GM12872 (cell line): ENCODE results near the gene FANCM.

Experiments
- TF ChIP-seq, protein P1 (sequence below): IDR thresholded peaks from 3 replicates; pipeline ENCODE4 v1.5.1; 2011; ENCODE audit warnings: low read depth, mild to moderate bottlenecking, low read length, moderate library complexity; ENCODE audit not compliant: insufficient read depth

Gene FANCM, protein sequence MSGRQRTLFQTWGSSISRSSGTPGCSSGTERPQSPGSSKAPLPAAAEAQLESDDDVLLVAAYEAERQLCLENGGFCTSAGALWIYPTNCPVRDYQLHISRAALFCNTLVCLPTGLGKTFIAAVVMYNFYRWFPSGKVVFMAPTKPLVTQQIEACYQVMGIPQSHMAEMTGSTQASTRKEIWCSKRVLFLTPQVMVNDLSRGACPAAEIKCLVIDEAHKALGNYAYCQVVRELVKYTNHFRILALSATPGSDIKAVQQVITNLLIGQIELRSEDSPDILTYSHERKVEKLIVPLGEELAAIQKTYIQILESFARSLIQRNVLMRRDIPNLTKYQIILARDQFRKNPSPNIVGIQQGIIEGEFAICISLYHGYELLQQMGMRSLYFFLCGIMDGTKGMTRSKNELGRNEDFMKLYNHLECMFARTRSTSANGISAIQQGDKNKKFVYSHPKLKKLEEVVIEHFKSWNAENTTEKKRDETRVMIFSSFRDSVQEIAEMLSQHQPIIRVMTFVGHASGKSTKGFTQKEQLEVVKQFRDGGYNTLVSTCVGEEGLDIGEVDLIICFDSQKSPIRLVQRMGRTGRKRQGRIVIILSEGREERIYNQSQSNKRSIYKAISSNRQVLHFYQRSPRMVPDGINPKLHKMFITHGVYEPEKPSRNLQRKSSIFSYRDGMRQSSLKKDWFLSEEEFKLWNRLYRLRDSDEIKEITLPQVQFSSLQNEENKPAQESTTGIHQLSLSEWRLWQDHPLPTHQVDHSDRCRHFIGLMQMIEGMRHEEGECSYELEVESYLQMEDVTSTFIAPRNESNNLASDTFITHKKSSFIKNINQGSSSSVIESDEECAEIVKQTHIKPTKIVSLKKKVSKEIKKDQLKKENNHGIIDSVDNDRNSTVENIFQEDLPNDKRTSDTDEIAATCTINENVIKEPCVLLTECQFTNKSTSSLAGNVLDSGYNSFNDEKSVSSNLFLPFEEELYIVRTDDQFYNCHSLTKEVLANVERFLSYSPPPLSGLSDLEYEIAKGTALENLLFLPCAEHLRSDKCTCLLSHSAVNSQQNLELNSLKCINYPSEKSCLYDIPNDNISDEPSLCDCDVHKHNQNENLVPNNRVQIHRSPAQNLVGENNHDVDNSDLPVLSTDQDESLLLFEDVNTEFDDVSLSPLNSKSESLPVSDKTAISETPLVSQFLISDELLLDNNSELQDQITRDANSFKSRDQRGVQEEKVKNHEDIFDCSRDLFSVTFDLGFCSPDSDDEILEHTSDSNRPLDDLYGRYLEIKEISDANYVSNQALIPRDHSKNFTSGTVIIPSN (N-terminal part only)

DNA sequence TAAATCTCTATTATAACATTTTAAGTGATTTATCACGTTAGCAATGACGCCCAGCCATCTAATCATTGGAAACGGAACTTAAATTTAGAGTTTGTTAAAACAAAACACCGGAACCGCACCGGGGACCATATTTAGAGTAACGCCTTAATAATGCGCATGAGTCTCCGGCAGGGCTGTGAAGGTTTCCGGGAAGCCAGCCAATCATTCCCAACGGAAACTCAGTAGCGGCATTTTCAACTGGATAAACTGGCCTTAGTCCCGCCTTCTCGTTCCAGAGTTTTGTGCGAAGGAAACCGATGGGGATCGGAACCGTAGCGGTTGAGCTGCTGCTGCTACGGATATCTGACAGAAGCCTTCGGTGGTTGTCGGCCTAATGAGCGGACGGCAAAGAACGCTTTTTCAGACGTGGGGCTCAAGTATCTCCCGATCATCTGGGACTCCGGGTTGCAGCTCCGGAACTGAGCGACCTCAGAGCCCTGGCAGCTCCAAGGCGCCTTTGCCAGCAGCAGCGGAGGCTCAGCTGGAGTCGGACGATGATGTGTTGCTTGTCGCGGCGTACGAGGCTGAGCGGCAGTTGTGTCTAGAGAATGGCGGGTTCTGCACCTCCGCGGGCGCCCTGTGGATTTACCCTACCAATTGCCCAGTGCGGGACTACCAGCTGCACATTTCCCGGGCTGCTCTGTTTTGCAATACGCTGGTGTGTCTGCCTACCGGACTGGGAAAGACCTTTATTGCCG lies at the start of gene FANCM:
TSS of gene FANCM (plus strand) at position 272 of the 737 bp plus-strand sequence. CDS start at position 374, 102 bp downstream.
- TF ChIP-seq, protein P1, sequence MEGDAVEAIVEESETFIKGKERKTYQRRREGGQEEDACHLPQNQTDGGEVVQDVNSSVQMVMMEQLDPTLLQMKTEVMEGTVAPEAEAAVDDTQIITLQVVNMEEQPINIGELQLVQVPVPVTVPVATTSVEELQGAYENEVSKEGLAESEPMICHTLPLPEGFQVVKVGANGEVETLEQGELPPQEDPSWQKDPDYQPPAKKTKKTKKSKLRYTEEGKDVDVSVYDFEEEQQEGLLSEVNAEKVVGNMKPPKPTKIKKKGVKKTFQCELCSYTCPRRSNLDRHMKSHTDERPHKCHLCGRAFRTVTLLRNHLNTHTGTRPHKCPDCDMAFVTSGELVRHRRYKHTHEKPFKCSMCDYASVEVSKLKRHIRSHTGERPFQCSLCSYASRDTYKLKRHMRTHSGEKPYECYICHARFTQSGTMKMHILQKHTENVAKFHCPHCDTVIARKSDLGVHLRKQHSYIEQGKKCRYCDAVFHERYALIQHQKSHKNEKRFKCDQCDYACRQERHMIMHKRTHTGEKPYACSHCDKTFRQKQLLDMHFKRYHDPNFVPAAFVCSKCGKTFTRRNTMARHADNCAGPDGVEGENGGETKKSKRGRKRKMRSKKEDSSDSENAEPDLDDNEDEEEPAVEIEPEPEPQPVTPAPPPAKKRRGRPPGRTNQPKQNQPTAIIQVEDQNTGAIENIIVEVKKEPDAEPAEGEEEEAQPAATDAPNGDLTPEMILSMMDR, result no peak

DNA sequence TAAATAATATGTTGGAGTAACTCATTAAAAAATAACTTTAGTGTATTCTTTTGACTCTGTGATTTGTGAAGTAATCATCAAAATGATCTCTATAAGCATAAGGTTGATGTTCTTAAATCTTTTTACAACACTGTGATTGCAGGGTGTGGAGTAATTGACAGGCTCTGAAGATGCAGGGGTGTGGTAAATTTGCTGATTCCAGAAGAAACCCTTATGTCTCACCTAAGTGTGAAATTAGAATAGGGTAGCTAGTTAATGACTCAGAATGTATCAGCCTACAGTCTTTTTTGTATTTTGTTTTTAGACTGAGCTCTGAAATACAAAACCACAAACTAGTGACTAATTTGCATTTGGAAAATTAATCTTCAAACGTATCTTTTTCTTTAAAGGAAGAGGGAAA lies 45.9 kb upstream of the FANCM start:
- TF ChIP-seq, protein P1, result no peak

DNA sequence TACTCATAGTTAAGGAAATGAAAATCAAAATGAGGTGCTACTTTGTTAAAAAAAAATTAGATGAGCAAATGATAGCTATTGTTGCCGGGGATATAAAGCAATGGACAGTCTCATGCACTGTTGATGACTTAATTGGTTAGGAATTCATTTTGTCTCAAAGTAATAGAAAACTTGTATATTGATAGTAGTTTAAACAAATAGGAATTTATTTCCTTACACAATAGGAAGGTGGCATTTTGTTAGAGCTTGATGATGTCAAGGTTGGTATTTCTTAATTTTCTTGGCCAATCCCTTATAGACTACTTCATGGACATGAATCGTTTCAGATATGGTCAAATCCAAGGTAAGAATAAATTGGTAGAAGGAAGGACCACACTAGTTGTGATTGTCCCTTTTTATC lies 44.0 kb upstream of the FANCM start:
- TF ChIP-seq, protein P1, result no peak

DNA sequence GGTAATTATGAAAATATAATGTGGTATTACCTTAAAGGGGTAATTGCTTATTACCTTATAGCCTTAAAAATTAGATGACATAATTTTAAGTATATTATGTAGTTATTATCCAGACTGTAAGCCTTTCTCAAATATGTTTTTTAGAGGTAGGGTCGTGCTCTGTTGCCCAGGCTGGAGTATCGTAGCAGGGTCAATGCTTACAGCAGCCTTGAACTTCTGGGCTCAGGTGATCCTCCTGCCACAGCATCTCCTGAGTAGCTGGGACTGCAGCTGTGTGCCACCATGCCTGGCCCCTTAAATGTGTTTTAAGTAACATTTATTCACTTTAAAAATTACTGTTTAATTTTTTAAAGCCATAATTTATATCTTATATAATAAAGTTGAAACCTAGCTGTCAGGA lies 41.5 kb upstream of the FANCM start:
- TF ChIP-seq, protein P1, result no peak

DNA sequence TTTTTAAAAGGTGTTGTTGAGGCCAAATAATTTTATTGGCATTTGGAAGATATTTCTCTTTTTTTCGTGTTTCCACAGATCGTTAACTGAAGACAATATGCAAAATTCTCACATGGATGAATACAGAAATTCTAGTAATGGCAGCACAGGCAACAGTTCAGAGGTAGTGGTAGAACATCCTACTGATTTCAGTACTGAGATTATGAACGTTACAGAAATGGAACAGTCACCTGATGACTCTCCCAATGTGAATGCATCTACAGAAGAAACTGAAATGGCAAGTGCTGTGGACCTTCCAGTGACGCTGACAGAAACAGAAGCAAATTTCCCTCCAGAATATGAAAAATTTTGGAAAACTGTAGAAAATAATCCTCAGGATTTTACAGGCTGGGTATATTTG lies 40.6 kb upstream of the FANCM start:
- TF ChIP-seq, protein P1, result no peak

DNA sequence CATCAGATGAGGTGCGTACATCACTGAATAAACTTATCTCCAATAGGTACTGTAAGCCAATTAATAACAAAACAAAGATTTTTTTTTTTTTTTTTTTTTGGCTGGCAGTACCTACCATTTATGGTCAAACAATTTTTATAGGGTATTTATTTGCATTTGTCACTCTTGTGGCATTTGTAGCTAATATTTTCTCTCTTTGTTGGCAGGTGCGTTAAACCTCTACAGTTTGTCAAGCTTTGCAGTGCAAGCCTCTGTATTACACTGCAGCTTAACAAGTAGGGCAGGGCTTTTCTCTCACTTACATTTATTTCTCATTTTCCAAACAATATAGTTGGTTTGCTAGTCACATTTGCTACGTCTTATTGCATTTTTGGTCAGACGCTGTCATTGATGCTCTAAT lies 39.5 kb upstream of the FANCM start:
- TF ChIP-seq, protein P1, result no peak
